ENCODE data around the gene SGCE. TPM values are rescaled to one million over a fixed set of nuclear protein-coding genes. Genes with fewer than 3 reads are reported as not detected.

The SGCE gene
- total RNA-seq, 4 donors from 2014 or later, result 3.7 to 14.9 (median 11.4) TPM

DNA sequence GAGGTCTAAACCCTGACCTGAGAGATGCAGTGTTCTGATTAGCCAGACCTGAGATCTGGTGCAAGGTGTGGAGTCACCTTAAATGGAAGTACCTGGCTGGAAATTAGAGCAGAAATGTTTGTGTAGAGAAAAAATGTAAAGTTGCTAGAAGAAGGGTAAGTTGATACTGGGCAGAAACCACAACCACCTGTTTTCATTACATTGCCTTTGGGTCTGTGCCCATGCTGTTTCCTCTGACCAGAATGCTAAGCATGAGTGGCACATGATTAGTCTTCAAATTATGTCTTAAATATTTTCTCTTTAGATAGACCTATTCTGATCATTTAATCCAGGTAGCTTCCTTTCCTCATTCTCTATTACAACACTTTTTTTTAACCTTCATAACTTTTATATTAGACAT is 77.3 kb downstream of the SGCE start:
- peaks cover 0 to 4% (median 2%) of the 10 kb centered on the region in 4 donors for H3K9me3 ChIP-seq
- no peaks in the 10 kb centered on the region for H3K36me3 ChIP-seq
- TF ChIP-seq POLR2A (IDR thresholded peaks at IDR 0.05), result no peak
- TF ChIP-seq, protein P1, sequence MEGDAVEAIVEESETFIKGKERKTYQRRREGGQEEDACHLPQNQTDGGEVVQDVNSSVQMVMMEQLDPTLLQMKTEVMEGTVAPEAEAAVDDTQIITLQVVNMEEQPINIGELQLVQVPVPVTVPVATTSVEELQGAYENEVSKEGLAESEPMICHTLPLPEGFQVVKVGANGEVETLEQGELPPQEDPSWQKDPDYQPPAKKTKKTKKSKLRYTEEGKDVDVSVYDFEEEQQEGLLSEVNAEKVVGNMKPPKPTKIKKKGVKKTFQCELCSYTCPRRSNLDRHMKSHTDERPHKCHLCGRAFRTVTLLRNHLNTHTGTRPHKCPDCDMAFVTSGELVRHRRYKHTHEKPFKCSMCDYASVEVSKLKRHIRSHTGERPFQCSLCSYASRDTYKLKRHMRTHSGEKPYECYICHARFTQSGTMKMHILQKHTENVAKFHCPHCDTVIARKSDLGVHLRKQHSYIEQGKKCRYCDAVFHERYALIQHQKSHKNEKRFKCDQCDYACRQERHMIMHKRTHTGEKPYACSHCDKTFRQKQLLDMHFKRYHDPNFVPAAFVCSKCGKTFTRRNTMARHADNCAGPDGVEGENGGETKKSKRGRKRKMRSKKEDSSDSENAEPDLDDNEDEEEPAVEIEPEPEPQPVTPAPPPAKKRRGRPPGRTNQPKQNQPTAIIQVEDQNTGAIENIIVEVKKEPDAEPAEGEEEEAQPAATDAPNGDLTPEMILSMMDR (IDR thresholded peaks at IDR 0.05), result no peak
- H3K27me3 ChIP-seq, result no peaks in the 10 kb centered on the region
- H3K27ac ChIP-seq, result no peak overlapping the region
- no peak for DNase-seq
- H3K4me1 ChIP-seq, result no peaks in the 10 kb centered on the region
- H3K4me3 ChIP-seq, result no peak overlapping the region

DNA sequence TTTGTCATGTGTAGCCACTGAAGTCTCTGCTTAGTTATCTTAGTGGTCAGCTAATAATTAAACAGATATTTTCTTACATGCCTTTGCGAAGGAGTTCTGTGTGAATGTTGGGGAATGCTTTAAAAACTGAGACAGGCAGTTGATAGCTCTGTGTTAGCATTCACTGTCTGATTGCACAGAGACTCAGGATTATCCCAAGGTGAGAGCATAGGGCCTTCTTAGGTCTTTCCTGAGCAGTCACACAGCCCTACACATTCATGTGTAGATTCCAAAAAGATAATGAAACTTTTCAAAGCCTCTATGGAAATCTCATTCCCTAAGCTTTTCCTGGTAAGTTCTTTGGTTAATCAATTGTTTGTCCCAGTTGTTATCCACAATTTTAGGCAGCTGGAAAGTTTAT is 78.6 kb downstream of the SGCE start:
- Histone ChIP-seq H3K27me3 (no peaks in the 10 kb centered on the region), H3K27ac (no peak overlapping the region), H3K4me1 (no peaks in the 10 kb centered on the region), H3K9me3 (peaks cover 0 to 4% (median 2%) of the 10 kb centered on the region in 4 donors), H3K36me3 (no peaks in the 10 kb centered on the region), H3K4me3 (no peak overlapping the region)
- no peak for TF ChIP-seq POLR2A (IDR thresholded peaks at IDR 0.05)
- TF ChIP-seq, protein P1 (IDR thresholded peaks at IDR 0.05), result no peak
- no peak for DNase-seq

- Histone ChIP-seq H3K27me3 (no peaks in the 10 kb centered on the region), H3K27ac (no peak overlapping the region), H3K4me3 (no peak overlapping the region), H3K36me3 (no peaks in the 10 kb centered on the region), H3K9me3 (peaks cover 0 to 4% (median 2%) of the 10 kb centered on the region in 4 donors), H3K4me1 (no peaks in the 10 kb centered on the region)
- TF ChIP-seq, protein P1 (IDR thresholded peaks at IDR 0.05), result no peak
- no peak for TF ChIP-seq POLR2A (IDR thresholded peaks at IDR 0.05)
- DNase-seq, result no peak
These were observed 79.6 kb downstream of the SGCE start for GRCh38 chr7:94576316-94576715.

- DNase-seq, result no peak
- H3K27me3 ChIP-seq, result no peaks in the 10 kb centered on the region
- H3K36me3 ChIP-seq, result no peaks in the 10 kb centered on the region
- no peak overlapping the region for H3K4me3 ChIP-seq
- peaks cover 0 to 4% (median 2%) of the 10 kb centered on the region in 4 donors for H3K9me3 ChIP-seq
- H3K4me1 ChIP-seq, result no peaks in the 10 kb centered on the region
- TF ChIP-seq, protein P1 (IDR thresholded peaks at IDR 0.05), result no peak
- no peak for TF ChIP-seq POLR2A (IDR thresholded peaks at IDR 0.05)
- H3K27ac ChIP-seq, result no peak overlapping the region
These were observed 80.3 kb downstream of the SGCE start for GRCh38 chr7:94575646-94576045.

- Histone ChIP-seq H3K36me3 (no peaks in the 10 kb centered on the region), H3K4me1 (no peaks in the 10 kb centered on the region), H3K9me3 (peaks cover 0 to 4% (median 2%) of the 10 kb centered on the region in 4 donors), H3K4me3 (no peak overlapping the region), H3K27ac (no peak overlapping the region), H3K27me3 (no peaks in the 10 kb centered on the region)
- no peak for DNase-seq
- TF ChIP-seq POLR2A (IDR thresholded peaks at IDR 0.05), result no peak
- TF ChIP-seq, protein P1 (IDR thresholded peaks at IDR 0.05), result no peak
These were observed 84.1 kb downstream of the SGCE start for GRCh38 chr7:94571816-94572215.

GRCh38 chr7:94567396-94567795 is 88.5 kb downstream of the SGCE start:
- no peak for DNase-seq
- H3K36me3 ChIP-seq, result no peaks in the 10 kb centered on the region
- no peaks in the 10 kb centered on the region for H3K27me3 ChIP-seq
- no peaks in the 10 kb centered on the region for H3K9me3 ChIP-seq
- H3K27ac ChIP-seq, result no peak overlapping the region
- H3K4me3 ChIP-seq, result no peak overlapping the region
- no peak for TF ChIP-seq POLR2A (IDR thresholded peaks at IDR 0.05)
- TF ChIP-seq, protein P1 (IDR thresholded peaks at IDR 0.05), result no peak
- no peaks in the 10 kb centered on the region for H3K4me1 ChIP-seq
